Measurements from ENCODE around the gene DLX5. TPM values are rescaled to one million over a fixed set of nuclear protein-coding genes. Genes with fewer than 3 reads are reported as not detected.

The DLX5 gene
- total RNA-seq, 2 experiments from 2014 or later = not detected

DNA sequence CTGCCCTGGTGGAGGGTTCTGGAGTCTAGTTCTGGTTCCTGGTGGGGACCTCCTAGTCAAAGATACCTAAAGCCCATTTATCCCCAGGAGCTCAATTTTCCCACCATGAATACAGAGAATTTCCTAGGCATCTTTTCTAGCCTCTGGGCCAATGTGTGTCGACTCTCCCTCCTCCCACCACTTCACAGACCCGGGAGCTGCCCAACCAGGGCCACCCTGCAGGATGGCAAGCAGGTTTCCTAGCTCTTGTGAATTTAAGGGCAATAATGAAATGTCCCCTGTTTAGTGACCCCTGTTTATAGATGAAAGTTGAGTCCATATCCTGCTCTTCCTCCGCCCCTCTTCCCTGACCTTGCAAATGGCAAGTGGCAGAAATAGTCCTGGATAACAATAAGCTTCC lies 9.4 kb downstream of the DLX5 start:
- DNase-seq = no peak
- H3K36me3 Mint-ChIP-seq = peaks cover 2% of the 10 kb centered on the region
- no peak overlapping the region for H3K27ac Mint-ChIP-seq
- no peaks in the 10 kb centered on the region for H3K9me3 Mint-ChIP-seq (ENCODE audit: low read depth)
- H3K4me3 Mint-ChIP-seq = no peak overlapping the region
- peaks cover 95% of the 10 kb centered on the region for H3K27me3 Mint-ChIP-seq
- no peak for ATAC-seq
- CTCF ChIA-PET = interaction anchor here (0.6 to 2.8 kb wide), 4 partner anchors 12 to 939 kb away, joined by 3 to 11 read pairs (median 3); no protein-coding TSS in a partner anchor
- H3K4me1 Mint-ChIP-seq = no peaks in the 10 kb centered on the region

- H3K4me1 Mint-ChIP-seq = no peaks in the 10 kb centered on the region
- ATAC-seq = no peak
- H3K27ac Mint-ChIP-seq = no peak overlapping the region
- H3K4me3 Mint-ChIP-seq = no peak overlapping the region
- DNase-seq = no peak
- CTCF ChIA-PET = interaction anchor here (1.0 to 2.8 kb wide), 2 partner anchors 13 to 15 kb away, joined by 3 to 11 read pairs; no protein-coding TSS in a partner anchor
- H3K27me3 Mint-ChIP-seq = peaks cover 95% of the 10 kb centered on the region
- H3K9me3 Mint-ChIP-seq (ENCODE audit: low read depth) = no peaks in the 10 kb centered on the region
- peaks cover 2% of the 10 kb centered on the region for H3K36me3 Mint-ChIP-seq
These were observed 10.4 kb downstream of the DLX5 start for GRCh38 chr7:97014145-97014750.

- H3K36me3 Mint-ChIP-seq = peaks cover 2% of the 10 kb centered on the region
- CTCF ChIA-PET = interaction anchor here (1.2 to 2.8 kb wide), 2 partner anchors 11 to 13 kb away, joined by 3 to 11 read pairs; partner anchors contain the start of gene DLX5
- ATAC-seq = no peak
- peaks cover 93% of the 10 kb centered on the region for H3K27me3 Mint-ChIP-seq
- DNase-seq = no peak
- H3K4me1 Mint-ChIP-seq = no peaks in the 10 kb centered on the region
- H3K9me3 Mint-ChIP-seq (ENCODE audit: low read depth) = no peaks in the 10 kb centered on the region
- H3K27ac Mint-ChIP-seq = no peak overlapping the region
- H3K4me3 Mint-ChIP-seq = no peak overlapping the region
These were observed 10.8 kb downstream of the DLX5 start for GRCh38 chr7:97013845-97014134.

DNA sequence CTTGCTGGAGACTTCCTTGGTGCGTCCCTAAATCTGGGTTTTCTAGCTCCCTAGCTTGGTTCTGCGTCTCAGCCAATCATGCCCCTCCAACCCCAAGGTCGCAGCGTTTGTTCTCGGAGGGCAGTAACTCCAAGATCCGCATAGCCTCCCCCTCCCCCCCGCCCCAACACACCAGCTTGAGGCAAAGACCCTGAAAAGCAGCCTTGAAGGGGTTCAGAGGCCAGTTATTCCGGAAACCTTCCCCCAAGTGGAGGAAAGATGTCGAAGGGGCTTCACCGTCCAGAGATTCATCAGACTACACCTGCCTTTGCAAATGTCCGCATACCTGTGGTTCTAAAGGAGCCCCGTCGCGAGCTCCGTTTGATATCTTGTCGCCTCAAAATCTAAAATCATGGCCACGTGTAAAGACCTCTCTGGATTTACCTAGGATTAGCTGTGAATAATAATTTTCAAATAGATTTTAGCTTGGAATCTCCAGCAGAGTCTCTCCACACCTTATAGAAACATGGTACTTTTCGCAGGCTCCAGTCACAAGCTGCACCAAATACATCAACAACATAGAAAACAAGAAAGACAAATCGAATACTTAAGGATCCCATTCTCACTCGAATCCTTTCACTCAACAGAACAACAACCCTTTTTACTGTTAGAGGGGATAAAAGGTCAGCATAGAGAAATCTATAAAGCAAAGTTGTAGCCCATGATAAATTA lies 11.3 kb downstream of the DLX5 start:
- CTCF ChIA-PET = interaction anchor here (1.2 to 2.8 kb wide), 2 partner anchors 11 to 14 kb away, joined by 3 to 11 read pairs; partner anchors contain the start of gene DLX5
- no peak for ATAC-seq
- DNase-seq = no peak
- Mint-ChIP-seq H3K4me3 (no peak overlapping the region), H3K27ac (no peak overlapping the region), H3K9me3 (ENCODE audit: low read depth) (no peaks in the 10 kb centered on the region), H3K36me3 (peaks cover 2% of the 10 kb centered on the region), H3K4me1 (no peaks in the 10 kb centered on the region), H3K27me3 (peaks cover 93% of the 10 kb centered on the region)

- Mint-ChIP-seq H3K27ac (no peak overlapping the region), H3K27me3 (peaks cover 93% of the 10 kb centered on the region), H3K4me3 (no peak overlapping the region), H3K4me1 (no peaks in the 10 kb centered on the region), H3K9me3 (ENCODE audit: low read depth) (no peaks in the 10 kb centered on the region), H3K36me3 (peaks cover 2% of the 10 kb centered on the region)
- DNase-seq (no peak), ATAC-seq (no peak)
- CTCF ChIA-PET = interaction anchor here (1.2 to 2.8 kb wide), 2 partner anchors 12 to 15 kb away, joined by 3 to 11 read pairs; partner anchors contain the start of gene DLX5
These were observed 12.1 kb downstream of the DLX5 start for GRCh38 chr7:97012365-97013133.

GRCh38 chr7:97011536-97012364 lies 12.9 kb downstream of the DLX5 start:
- Mint-ChIP-seq H3K9me3 (ENCODE audit: low read depth) (no peaks in the 10 kb centered on the region), H3K27me3 (peaks cover 93% of the 10 kb centered on the region), H3K4me1 (peaks cover 3% of the 10 kb centered on the region), H3K4me3 (no peak overlapping the region), H3K27ac (no peak overlapping the region), H3K36me3 (peaks cover 2% of the 10 kb centered on the region)
- CTCF ChIA-PET = no interaction called here
- no peak for DNase-seq
- ATAC-seq = no peak

GRCh38 chr7:97011104-97011503 lies 13.5 kb downstream of the DLX5 start:
- ATAC-seq (no peak), DNase-seq (no peak)
- Mint-ChIP-seq H3K27me3 (peaks cover 91% of the 10 kb centered on the region), H3K36me3 (peaks cover 2% of the 10 kb centered on the region), H3K27ac (no peak overlapping the region), H3K4me3 (no peak overlapping the region), H3K9me3 (ENCODE audit: low read depth) (no peaks in the 10 kb centered on the region), H3K4me1 (peaks cover 5% of the 10 kb centered on the region)
- CTCF ChIA-PET = no interaction called here

DNA sequence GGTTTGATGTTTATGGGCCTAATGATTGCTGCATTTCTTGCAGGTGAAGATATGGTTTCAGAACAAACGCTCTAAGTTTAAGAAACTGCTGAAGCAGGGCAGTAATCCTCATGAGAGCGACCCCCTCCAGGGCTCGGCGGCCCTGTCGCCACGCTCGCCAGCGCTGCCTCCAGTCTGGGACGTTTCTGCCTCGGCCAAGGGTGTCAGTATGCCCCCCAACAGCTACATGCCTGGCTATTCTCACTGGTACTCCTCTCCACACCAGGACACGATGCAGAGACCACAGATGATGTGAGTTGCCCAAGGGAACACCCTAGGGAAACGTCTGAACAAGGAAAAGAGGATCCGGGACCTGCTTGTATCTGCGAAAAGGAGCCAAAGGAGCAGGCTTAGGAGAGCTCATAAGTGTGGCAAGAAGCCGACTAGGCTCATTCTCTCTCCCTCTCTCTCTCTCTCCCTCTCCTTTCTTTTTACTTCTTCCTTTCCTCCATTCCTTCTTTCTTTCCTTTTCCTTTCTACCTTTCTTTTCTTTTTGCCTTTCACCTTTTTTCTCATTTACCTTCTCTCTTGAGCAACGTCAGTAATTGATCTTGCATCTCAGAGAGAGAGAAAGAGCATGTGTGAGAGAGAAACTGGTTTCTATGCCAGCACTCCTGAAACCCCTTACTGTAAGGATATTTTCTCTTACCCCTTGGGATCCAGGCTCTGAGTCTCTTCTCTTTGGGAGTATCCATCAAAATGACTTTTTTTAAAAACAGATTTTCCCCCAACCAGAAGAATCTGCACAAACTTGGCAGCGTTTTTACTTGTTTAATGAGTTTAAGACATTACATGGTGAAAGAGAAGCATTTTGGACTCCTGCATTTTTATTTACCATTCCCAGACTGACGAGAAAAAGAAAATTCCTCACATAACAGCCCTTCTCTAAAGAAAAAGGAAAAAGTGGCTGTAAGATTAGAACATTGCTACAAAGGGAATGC lies 14.6 kb downstream of the DLX5 start:
- CTCF ChIA-PET = no interaction called here

GRCh38 chr7:97008275-97008917 lies 16.2 kb downstream of the DLX5 start:
- H3K36me3 Mint-ChIP-seq = no peaks in the 10 kb centered on the region
- CTCF ChIA-PET = no interaction called here
- no peaks in the 10 kb centered on the region for H3K9me3 Mint-ChIP-seq (ENCODE audit: low read depth)
- H3K27ac Mint-ChIP-seq = no peak overlapping the region
- H3K4me3 Mint-ChIP-seq = no peak overlapping the region
- peaks cover 87% of the 10 kb centered on the region for H3K27me3 Mint-ChIP-seq
- DNase-seq (no peak), ATAC-seq (no peak)
- H3K4me1 Mint-ChIP-seq = peaks cover 8% of the 10 kb centered on the region

More for the DNA sequence above, 14.6 kb downstream of the DLX5 start:
- Mint-ChIP-seq H3K36me3 (no peaks in the 10 kb centered on the region), H3K9me3 (ENCODE audit: low read depth) (no peaks in the 10 kb centered on the region), H3K27ac (no peak overlapping the region), H3K4me3 (no peak overlapping the region), H3K4me1 (peaks cover 6% of the 10 kb centered on the region), H3K27me3 (peaks cover 88% of the 10 kb centered on the region)
- ATAC-seq = no peak
- no peak for DNase-seq

GRCh38 chr7:97007583-97007861 lies 17.1 kb downstream of the DLX5 start:
- DNase-seq (no peak), ATAC-seq (no peak)
- H3K36me3 Mint-ChIP-seq = peaks cover 6% of the 10 kb centered on the region
- peaks cover 8% of the 10 kb centered on the region for H3K4me1 Mint-ChIP-seq
- H3K27me3 Mint-ChIP-seq = peaks cover 88% of the 10 kb centered on the region
- H3K9me3 Mint-ChIP-seq (ENCODE audit: low read depth) = no peaks in the 10 kb centered on the region
- H3K4me3 Mint-ChIP-seq = no peak overlapping the region
- CTCF ChIA-PET = no interaction called here
- no peak overlapping the region for H3K27ac Mint-ChIP-seq

- no peak for ATAC-seq
- no peaks in the 10 kb centered on the region for H3K9me3 Mint-ChIP-seq (ENCODE audit: low read depth)
- H3K36me3 Mint-ChIP-seq = peaks cover 6% of the 10 kb centered on the region
- CTCF ChIA-PET = interaction anchor here (0.8 to 1.1 kb wide), 2 partner anchors 19 to 21 kb away, joined by 3 to 4 read pairs; no protein-coding TSS in a partner anchor
- peaks cover 8% of the 10 kb centered on the region for H3K4me1 Mint-ChIP-seq
- H3K27me3 Mint-ChIP-seq = peaks cover 87% of the 10 kb centered on the region
- no peak overlapping the region for H3K4me3 Mint-ChIP-seq
- DNase-seq = no peak
- no peak overlapping the region for H3K27ac Mint-ChIP-seq
These were observed 17.6 kb downstream of the DLX5 start for GRCh38 chr7:97006816-97007582.

All from activated CD8-positive, alpha-beta memory T cell treated with anti-CD3 and anti-CD28 coated beads, Interleukin-2, amount 10 ng/mL, durations not matched to agents 7 days and 5 days (primary cell).